Tibial nerve (tissue), 4 donors: Measurements from ENCODE around the gene STK25. TPM values are rescaled to one million over a fixed set of nuclear protein-coding genes. Genes with fewer than 3 reads are reported as not detected.

Experiments used
- DNase-seq, 2 donors: peaks; one replicate each; pipeline ENCODE4 v3.0.0-alpha.2; 2019; ENCODE audit warnings: low spot score in 2 of 2
- H3K27ac ChIP-seq, 4 donors: fragments of 200-600 bp; sonication (generic) in 3 of 4; one replicate each; pipeline ENCODE4 v1.5.1; 2017 to 2019; ENCODE audit warnings: mild to moderate bottlenecking in 1 of 4
- H3K27me3 ChIP-seq, 2 donors: fragments of 200-600 bp; sonication (generic) in 1 of 2; one replicate each; pipeline versions ENCODE4 v1.5.1 to v1.6.0; 2017 to 2019
- H3K36me3 ChIP-seq, 3 donors: fragments of 200-600 bp; sonication (generic); one replicate each; pipeline ENCODE4 v1.5.1; 2018 to 2019
- H3K4me1 ChIP-seq, 4 donors: fragments of 200-600 bp; sonication (generic) in 3 of 4; one replicate each; pipeline ENCODE4 v1.5.1; 2017 to 2019
- H3K4me3 ChIP-seq, 4 donors: fragments of 200-600 bp; sonication (generic) in 3 of 4; one replicate each; pipeline ENCODE4 v1.5.1; 2017 to 2019; ENCODE audit warnings: mild to moderate bottlenecking in 1 of 4, moderate library complexity in 1 of 4
- H3K9me3 ChIP-seq, 4 donors: fragments of 200-600 bp; sonication (generic) in 3 of 4; one replicate each; pipeline ENCODE4 v1.5.1; 2017 to 2019
- CTCF ChIP-seq, 5 experiments: fragments of 200-600 bp in 3 of 5; fragments of 450-650 bp in 2 of 5; sonication (generic) in 3 of 5; IDR thresholded peaks; one replicate each; pipeline ENCODE4 v1.5.1; 2016 to 2019; ENCODE audit warnings: antibody characterized with exemption in 5 of 5, mild to moderate bottlenecking in 3 of 5, moderate library complexity in 2 of 5
- EP300 ChIP-seq, 2 donors: sonication (generic); formaldehyde crosslinking; IDR thresholded peaks; one replicate each; pipeline ENCODE4 v1.6.1; 2017; ENCODE audit warnings: antibody characterized with exemption in 2 of 2, mild to moderate bottlenecking in 1 of 2
- POLR2A ChIP-seq, 2 donors: fragments of 450-650 bp; IDR thresholded peaks; one replicate each; pipeline ENCODE4 v1.6.1; 2017; ENCODE audit warnings: antibody characterized with exemption in 2 of 2, mild to moderate bottlenecking in 2 of 2, moderate library complexity in 2 of 2
- WGBS, 2 donors: methylation state at CpG; one replicate each; pipeline ENCODE4 v1.1.5; 2018; 5-methylcytosine and 5-hydroxymethylcytosine counted together
- total RNA-seq, 4 donors: library from RNA; depleted of rRNA; stranded (reverse); fragments of >200 nt; gene quantifications; one replicate each; pipeline ENCODE4 v1.1.0, GENCODE V29; 2016

Gene STK25
- total RNA-seq, 4 donors from 2014 or later: 234 to 301 (median 275) TPM

GRCh38 chr2:241494311-241494908 lies 14.0 kb downstream of the STK25 start:
- H3K4me3 ChIP-seq: no peak overlapping the region
- H3K36me3 ChIP-seq: peaks cover 0 to 98% (median 3%) of the 10 kb centered on the region in 3 donors
- H3K27ac ChIP-seq: no peak overlapping the region
- H3K27me3 ChIP-seq: no peaks in the 10 kb centered on the region
- H3K9me3 ChIP-seq: no peaks in the 10 kb centered on the region
- no peak for DNase-seq
- no peaks in the 10 kb centered on the region for H3K4me1 ChIP-seq
- no peak for TF ChIP-seq POLR2A (IDR thresholded peaks at IDR 0.05)
- no peak for TF ChIP-seq CTCF (IDR thresholded peaks at IDR 0.05)
- no peak for TF ChIP-seq EP300 (IDR thresholded peaks at IDR 0.05)
- WGBS, 2 donors: 80% methylated on average over 11 to 12 of the region's 16 CpGs

GRCh38 chr2:241493092-241493491 lies 15.3 kb downstream of the STK25 start:
- Histone ChIP-seq H3K27me3 (no peaks in the 10 kb centered on the region), H3K4me3 (no peak overlapping the region), H3K36me3 (peaks cover 0 to 85% (median 8%) of the 10 kb centered on the region in 3 donors), H3K9me3 (no peaks in the 10 kb centered on the region), H3K4me1 (no peaks in the 10 kb centered on the region), H3K27ac (no peak overlapping the region)
- no peak for TF ChIP-seq CTCF (IDR thresholded peaks at IDR 0.05)
- TF ChIP-seq EP300 (IDR thresholded peaks at IDR 0.05): no peak
- no peak for TF ChIP-seq POLR2A (IDR thresholded peaks at IDR 0.05)
- 88 to 90% methylated on average over 10 of the region's 10 CpGs for WGBS, 2 donors
- DNase-seq: no peak

- H3K9me3 ChIP-seq: no peaks in the 10 kb centered on the region
- H3K27ac ChIP-seq: no peak overlapping the region
- TF ChIP-seq EP300 (IDR thresholded peaks at IDR 0.05): no peak
- no peak for TF ChIP-seq POLR2A (IDR thresholded peaks at IDR 0.05)
- TF ChIP-seq CTCF (IDR thresholded peaks at IDR 0.05): no peak
- no peaks in the 10 kb centered on the region for H3K4me1 ChIP-seq
- peaks cover 0 to 78% (median 8%) of the 10 kb centered on the region in 3 donors for H3K36me3 ChIP-seq
- WGBS, 2 donors: 91 to 97% methylated on average over 6 to 7 of the region's 7 CpGs
- no peak for DNase-seq
- H3K4me3 ChIP-seq: no peak overlapping the region
- H3K27me3 ChIP-seq: no peaks in the 10 kb centered on the region
These were observed 16.2 kb downstream of the STK25 start for GRCh38 chr2:241492174-241492565.

GRCh38 chr2:241491549-241492173 lies 16.7 kb downstream of the STK25 start:
- no peak overlapping the region for H3K4me3 ChIP-seq
- H3K9me3 ChIP-seq: no peaks in the 10 kb centered on the region
- no peak for DNase-seq
- H3K4me1 ChIP-seq: no peaks in the 10 kb centered on the region
- peaks cover 1 to 78% (median 8%) of the 10 kb centered on the region in 3 donors for H3K36me3 ChIP-seq
- 70 to 83% methylated on average over 2 to 12 of the region's 15 CpGs for WGBS, 2 donors
- TF ChIP-seq POLR2A (IDR thresholded peaks at IDR 0.05): no peak
- no peak for TF ChIP-seq CTCF (IDR thresholded peaks at IDR 0.05)
- TF ChIP-seq EP300 (IDR thresholded peaks at IDR 0.05): no peak
- H3K27me3 ChIP-seq: no peaks in the 10 kb centered on the region
- no peak overlapping the region for H3K27ac ChIP-seq

GRCh38 chr2:241490825-241491506 lies 17.4 kb downstream of the STK25 start:
- Histone ChIP-seq H3K4me3 (no peak overlapping the region), H3K27me3 (no peaks in the 10 kb centered on the region), H3K9me3 (no peaks in the 10 kb centered on the region), H3K27ac (no peak overlapping the region), H3K4me1 (no peaks in the 10 kb centered on the region), H3K36me3 (peaks cover 2 to 72% (median 8%) of the 10 kb centered on the region in 3 donors)
- DNase-seq: no peak
- no peak for TF ChIP-seq CTCF (IDR thresholded peaks at IDR 0.05)
- 79% methylated on average over 15 to 16 of the region's 16 CpGs for WGBS, 2 donors
